ENCODE data around the gene BABAM2.

BABAM2 gene

DNA sequence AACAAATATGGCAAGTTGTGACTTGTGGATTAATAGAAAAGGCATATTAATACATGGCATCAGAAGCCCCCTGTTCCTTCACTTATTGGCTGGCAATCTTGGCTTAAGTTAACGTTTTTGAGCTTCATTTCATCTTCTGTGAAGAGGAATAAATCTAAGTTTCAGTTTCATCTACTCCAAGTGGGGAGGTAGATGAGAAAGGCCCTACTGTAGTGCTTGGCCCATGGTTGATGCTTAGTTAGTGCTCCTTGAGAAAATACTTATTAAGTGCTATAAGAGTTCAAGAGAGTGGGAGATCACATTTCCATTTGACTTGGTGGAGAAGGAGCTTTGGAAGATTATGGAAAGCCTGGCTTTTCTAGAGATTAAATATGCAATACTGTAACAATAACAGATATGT is 244.3 kb downstream of the BABAM2 start:
- no peak for DNase-seq

DNA sequence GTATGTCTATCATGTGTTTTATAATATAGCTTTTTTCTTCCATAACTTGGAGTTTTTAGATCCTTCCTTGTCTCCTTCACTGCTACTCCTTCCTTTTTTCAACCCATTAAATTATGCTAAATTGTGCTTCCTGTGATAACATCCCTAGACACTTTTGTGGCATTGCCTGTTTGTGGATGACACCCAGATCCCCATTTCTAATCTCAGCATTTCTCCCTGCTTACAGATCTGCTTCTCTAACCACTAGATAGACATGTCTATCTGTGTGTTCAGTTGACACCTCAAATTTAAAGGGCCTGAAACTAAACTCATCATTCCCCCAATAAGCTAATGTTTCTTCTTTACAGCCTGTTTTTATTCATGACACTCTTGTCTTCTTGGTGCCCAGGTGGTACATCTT is 244.8 kb downstream of the BABAM2 start:
- no peak for DNase-seq

- DNase-seq: no peak
Observed at GRCh38 chr2:28135799-28136198, 245.3 kb downstream of the BABAM2 start.

DNA sequence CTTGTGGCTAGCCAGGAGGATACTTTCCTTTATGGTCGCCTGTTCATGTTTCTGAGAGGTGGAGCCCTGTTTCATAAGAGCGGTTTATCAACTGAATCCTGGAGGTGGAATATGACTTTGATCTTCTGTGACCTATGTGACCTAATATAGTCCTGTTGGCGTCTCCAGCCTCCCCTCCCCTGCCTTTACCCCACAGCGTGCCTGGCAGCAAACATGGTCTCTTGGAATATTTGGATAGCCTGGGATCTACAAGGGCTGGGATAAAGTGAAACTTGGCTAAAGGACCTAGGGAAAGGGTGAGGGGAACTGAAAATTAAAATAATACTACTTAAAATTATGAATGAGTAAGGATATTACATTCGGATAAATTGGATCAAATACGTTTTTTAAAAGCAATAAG is 246.0 kb downstream of the BABAM2 start:
- no peak for DNase-seq

GRCh38 chr2:28137221-28137620 is 246.7 kb downstream of the BABAM2 start:
- no peak for DNase-seq

DNA sequence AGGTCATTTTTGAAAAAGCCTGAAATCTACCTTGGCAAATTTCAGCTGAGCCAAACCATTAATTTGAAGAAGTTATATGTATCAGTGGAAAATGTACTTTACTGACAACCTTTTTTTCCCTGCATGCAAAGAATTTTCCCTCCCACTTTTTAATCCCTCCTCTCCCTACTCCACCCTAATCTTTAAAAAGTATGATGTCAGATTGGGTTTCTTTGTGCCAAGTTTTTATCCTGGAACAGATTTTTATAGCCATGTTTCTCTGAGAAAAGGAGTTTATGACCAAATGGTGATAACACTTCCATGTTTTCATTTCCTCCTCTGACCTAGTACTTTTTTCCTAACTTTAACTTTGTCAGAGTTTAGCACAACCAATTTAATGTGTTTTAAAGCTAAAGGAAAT is 251.9 kb downstream of the BABAM2 start:
- DNase-seq: no peak

- no peak for DNase-seq
Observed at GRCh38 chr2:28148000-28148399, 257.5 kb downstream of the BABAM2 start.

- no peak for DNase-seq
Observed at GRCh38 chr2:28148566-28148965, 258.0 kb downstream of the BABAM2 start.

- DNase-seq: no peak
Observed at GRCh38 chr2:28150236-28150915, 259.8 kb downstream of the BABAM2 start.

DNA sequence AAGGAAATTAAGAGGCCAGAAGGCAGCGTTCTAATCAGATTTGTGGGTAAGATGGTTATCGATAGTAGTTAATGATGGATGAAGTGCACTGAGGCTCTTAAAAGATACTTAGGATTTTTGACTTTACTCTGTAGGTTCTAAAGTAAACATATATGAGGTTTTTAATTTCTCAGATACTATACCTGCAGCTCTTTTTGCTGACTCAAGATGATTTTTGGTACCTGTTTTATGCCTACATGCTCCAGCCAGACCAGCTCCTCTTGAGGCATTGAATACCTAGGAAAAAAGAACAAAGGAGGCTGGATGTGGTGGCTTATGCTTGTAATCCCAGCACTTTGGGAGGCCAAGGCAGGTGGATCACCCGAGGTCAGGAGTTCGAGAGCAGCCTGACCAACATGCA is 260.5 kb downstream of the BABAM2 start:
- no peak for DNase-seq

DNA sequence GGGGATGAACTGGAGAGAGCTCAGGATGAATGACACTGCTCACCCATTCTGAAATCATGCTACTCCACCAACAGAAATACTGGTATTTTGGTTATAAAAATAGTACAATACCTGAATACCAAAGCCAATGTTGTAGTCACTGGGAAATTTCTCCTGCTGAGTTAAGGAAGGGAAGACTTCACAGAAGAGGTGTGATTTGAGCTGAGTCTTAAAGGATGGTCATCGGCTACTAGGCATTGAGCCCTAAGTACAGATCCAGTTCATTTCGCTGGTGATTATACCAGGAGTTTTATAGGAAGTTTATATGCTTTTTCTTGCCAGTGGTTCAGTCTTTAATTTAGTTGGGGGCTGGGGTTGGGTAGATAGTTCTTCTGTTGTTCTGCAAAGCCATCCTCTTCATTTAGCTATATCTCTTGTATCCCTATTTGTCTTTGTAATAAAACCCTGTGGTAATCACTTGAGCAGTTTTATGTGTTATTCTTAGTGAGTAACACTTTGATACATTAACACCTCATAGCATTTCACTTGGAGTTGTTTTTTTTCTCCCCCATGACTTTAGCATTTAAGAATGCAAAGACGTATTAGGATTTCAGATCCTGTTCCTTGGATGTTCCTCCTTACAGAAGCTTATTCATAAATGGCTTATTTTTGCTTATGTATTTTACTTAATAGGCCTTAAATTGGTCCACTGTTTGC is 262.2 kb downstream of the BABAM2 start:
- DNase-seq: no peak

DNA sequence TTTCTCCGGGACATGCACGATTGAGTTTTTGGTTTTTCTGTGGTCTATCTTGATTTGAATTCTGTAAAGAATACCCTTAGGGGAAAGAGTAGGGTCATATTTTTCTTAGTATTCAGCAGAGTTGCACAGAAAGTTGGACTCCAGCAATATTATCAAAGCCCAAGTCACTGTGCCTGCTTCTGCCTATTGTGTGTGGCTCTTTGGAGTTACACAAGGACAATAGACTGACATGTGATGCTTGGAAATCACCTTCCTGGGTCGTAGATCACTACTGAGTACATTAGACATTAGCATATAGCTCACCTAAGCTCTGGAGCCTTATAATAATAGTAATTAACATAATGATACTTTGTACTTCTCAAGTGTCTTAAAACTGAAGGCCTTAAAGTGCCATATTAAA is 263.3 kb downstream of the BABAM2 start:
- no peak for DNase-seq

GRCh38 chr2:28155086-28155485 is 264.6 kb downstream of the BABAM2 start:
- DNase-seq: no peak

- DNase-seq: no peak
Observed at GRCh38 chr2:28155627-28156026, 265.1 kb downstream of the BABAM2 start.

DNA sequence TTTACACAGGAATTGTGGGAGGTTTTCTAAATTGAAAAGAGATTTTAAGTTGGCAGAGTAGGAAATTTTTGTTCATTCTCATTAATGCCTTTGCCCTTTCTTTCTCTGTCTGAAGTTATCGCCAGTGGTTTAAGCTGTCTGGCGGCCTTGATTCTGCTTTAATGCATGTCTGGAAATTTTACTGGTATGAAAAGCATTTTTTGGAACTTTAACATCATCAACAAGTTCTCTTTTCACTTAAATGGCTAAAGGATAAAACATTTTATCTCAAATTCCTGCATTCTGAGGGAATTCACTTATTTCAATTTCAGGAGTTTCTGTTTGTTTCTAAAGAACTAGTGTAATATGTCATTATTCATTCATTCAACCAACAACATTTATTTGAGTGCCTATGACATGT is 268.3 kb downstream of the BABAM2 start:
- DNase-seq: no peak

DNA sequence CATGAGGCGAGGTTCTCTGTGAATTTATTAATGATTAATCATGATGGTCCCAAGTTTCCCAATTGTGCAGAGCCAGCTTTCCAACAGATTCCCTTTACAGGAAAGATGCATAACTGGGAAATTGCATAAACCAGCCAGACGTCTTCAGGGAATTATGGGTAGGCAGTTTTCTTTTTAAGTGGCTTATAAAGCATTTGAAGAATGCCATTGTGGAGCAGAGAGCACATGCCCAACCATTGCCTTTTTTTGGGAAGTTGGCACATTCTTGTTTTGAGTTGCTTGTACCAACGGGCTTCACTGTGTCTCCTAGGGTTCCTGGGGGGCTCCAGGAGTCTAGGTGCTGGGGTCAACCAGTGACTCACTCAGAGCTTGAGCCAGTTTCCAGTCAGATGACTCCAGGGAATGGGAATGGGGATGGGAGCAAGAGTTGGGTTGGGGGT is 270.5 kb downstream of the BABAM2 start:
- DNase-seq: no peak

DNA sequence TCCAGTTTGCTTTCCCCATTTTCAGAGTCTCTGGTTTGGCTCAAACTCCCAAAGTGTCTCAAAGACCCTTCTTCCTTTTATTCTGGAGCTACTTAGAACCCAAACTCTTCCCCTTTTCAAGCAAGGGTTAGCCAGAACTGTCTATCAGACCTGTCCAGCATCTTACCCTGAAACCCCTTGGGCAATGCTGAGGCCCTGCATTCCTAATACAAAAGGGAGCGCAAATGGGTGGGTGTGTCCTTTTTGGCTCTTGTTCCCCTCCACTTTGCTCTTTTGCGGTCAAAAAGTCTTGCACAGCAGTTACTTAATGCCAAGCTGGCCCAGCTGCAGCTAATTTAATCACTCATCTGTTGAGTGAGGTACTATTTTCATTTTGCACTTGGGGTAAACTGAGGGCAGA is 270.9 kb downstream of the BABAM2 start:
- no peak for DNase-seq

DNA sequence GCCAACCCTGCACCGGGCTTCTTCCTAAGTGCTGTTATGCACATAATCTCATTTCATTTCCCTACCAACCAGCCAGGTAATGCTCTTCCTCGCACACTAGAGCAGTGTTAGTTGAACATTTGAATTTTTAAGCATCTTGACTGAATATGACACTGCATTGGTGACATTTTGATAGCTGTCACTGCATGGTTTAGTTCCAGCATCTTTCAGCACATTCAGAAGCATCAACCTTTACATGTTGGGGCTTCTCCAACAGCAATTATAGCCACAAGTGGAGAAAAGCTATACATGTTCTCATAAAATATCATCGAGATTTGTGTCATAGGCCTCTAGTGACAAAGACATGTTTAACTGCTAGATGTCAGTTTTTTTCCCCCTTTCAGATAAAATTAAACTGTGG is 272.0 kb downstream of the BABAM2 start:
- no peak for DNase-seq

DNA sequence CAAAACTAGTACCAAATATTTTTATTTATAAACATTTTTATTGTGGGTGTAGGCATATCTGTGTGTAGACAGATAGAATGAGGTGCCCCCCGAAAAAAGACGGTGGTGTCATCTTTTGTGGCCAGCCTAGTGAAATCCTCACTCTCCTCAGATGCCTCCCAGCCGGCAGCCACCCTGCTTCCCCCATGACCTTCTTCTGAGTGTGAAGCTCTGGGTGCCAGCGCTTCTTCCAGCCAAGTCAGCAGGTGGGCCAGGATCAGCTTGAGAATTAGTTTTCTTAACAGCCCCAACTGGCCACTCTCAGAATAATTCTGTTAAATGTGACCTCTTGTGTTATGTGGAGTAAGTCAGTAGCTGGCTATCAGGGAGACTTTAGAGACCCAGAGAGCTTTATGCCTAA is 272.5 kb downstream of the BABAM2 start:
- DNase-seq: no peak

DNA sequence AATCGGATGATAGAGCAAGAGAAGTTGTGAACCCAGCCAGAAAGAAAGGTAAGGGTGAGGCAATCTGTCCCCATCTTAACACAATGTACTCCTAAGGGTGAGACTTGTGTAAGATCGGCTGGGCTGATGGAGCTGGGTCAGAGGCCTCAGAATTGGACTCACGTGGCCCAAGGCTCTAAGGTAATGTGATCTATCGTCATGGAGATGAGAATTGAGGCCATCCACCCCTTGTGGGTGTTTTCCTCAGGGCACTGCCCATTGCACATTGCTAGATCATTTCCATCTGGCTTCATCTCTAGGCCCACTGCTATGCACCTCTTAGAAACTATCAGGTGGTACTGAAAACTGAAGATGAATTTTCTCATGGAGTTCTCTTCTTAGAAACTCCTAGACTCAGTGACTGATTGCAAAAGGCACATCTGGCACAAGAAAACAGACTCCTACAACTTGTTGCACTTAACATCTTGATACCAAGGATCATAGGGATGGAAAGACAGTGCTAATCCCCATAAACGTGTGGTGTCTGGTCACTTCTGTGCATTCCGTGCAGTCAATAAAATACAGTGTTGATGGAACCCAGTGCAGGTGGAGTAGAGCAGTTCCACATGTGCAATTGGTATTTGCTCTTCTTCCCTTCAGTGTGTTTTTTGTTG is 273.2 kb downstream of the BABAM2 start:
- no peak for DNase-seq

DNA sequence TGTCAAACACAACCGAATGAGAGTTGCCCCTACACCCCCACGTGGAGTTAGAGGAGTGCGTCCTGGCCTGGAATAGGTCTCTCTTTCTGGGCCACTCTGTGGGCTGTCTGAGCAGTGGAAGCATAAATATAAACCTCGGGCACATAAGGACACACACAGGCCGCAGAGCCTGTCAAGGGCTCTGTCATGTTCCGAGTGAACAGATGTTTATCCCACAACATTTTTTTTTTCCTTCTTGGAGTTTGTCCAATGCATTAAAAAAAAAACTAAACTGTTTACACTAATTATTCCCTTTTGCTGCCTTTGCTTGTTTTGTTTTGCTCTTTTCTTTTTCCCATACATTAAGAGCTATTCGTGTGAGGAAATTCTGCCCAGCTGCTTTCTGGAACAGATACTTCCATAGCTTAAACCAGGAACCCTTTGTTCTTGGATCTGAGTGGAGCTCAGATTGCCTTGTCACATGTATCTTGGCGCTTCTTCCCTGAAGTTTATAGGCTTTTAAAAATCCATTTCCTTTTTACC is 273.8 kb downstream of the BABAM2 start:
- DNase-seq: no peak

- no peak for DNase-seq
Observed at GRCh38 chr2:28165087-28165635, 274.6 kb downstream of the BABAM2 start.

DNA sequence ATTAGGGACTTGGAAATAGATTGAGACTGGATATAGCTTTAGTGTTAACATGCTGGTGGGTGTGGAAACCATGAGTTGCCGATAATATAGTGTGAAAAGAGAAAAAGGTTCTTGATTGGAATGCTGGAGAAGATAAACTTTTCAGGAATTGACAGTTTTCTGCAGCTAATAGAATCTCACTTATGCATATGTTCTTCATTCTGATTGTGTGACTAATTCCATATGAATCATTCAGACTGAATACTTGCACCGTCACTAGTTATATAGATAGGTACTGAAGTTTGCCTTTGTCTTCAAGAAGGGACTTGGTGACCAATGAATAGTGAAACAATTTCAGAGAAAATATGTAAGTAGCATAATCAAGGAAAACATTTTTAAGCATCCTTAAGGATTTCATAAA is 276.4 kb downstream of the BABAM2 start:
- no peak for DNase-seq

DNA sequence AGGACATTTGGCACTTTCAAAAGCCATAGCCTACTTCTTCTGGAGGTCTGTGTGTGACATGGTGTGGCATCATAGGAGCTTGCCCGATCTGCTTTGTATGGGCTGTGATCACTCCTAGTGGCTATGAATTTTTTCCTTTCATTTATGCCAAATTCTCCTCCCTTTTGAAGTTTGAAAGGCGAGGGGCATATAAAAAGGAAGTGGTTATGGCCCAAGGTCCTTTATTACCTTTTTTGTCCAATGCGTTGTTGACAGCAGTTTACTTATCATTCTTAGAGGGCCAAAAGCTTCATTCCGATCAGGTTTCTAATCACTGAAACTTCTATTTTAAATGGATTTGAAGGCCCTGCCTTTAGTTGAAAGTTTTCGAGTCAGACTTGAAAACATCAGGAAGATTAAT is 277.8 kb downstream of the BABAM2 start:
- no peak for DNase-seq
